Measurements from ENCODE around the gene CFAP77. TPM values are rescaled to one million over a fixed set of nuclear protein-coding genes. Genes with fewer than 3 reads are reported as not detected.

Gene CFAP77
- total RNA-seq, 2 experiments from 2014 or later: not detected

GRCh38 chr9:132507670-132508469 is 97.9 kb downstream of the CFAP77 start:
- Mint-ChIP-seq H3K9me3 (ENCODE audit: low read depth) (no peaks in the 10 kb centered on the region), H3K27me3 (peaks cover 3% of the 10 kb centered on the region), H3K4me1 (peaks cover 3% of the 10 kb centered on the region), H3K4me3 (no peak overlapping the region), H3K27ac (no peak overlapping the region), H3K36me3 (ENCODE audit: low read depth) (no peaks in the 10 kb centered on the region)
- peak; percentile 82 for DNase-seq
- POLR2A ChIA-PET: no interaction called here
- peak; percentile 68 for ATAC-seq
- intact Hi-C loops (cut with DNase I, micrococcal nuclease): loop anchor here (1.0 to 5.0 kb wide), 6 partner anchors 67 to 464 kb away; partner anchors contain the start of gene CFAP77 (in 1 of the 2)
- CTCF ChIA-PET: interaction anchor here (0.7 to 2.1 kb wide), 17 partner anchors 8 to 435 kb away, joined by 3 to 14 read pairs (median 3); no protein-coding TSS in a partner anchor

GRCh38 chr9:132509928-132510874 is 100.2 kb downstream of the CFAP77 start:
- intact Hi-C loops (cut with DNase I, micrococcal nuclease): loop anchor here in 1 of 2 experiments (5.0 kb wide), 2 partner anchors 67 to 98 kb away; partner anchors contain the start of gene CFAP77
- no peak overlapping the region for H3K27ac Mint-ChIP-seq
- DNase-seq (no peak), ATAC-seq (no peak)
- no peaks in the 10 kb centered on the region for H3K9me3 Mint-ChIP-seq (ENCODE audit: low read depth)
- H3K27me3 Mint-ChIP-seq: peaks cover 7% of the 10 kb centered on the region
- H3K4me1 Mint-ChIP-seq: peaks cover 3% of the 10 kb centered on the region
- CTCF ChIA-PET: interaction anchor here (0.9 kb wide), 1 partner anchor 387 kb away, joined by 3 read pairs; no protein-coding TSS in a partner anchor
- no peaks in the 10 kb centered on the region for H3K36me3 Mint-ChIP-seq (ENCODE audit: low read depth)
- no peak overlapping the region for H3K4me3 Mint-ChIP-seq
- POLR2A ChIA-PET: no interaction called here

DNA sequence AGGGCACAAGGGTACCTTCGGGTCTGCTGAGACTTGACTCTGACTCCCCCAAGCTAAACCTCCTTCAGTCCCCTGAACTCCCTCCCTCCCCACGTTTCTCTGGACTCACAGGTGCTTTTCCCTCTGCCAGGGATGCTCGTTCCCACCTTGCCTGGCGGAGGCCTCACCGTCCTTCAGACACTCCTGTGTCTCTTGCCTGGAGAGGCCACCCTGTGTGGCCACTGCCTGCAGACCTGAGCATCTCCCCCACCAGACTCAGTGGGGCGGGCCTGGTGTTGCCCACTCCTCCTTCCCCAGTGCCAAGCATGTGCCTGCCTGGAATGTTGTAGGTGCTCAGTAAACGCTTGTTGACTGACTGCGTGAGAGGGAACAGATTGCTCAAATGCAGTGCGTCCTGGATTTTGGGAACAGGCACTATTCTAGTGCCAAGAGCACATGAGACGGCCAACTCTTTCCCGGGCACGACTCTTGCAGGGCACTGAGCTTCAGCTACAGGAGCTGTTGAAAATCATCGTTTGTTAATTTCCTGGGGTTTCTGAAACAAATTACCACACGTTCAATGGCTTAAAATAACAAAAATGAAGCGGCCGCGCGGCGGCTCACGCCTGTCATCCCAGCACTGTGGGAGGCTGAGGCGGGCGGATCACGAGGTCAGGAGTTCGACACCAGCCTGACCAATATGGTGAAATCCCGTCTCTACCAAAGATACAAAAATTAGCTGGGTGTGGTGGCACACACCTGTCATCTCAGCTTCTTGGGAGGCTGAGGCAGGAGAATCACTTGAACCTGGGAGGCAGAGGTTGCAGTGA is 101.4 kb downstream of the CFAP77 start:
- no peak for DNase-seq
- CTCF ChIA-PET: interaction anchor here (1.0 kb wide), 1 partner anchor 63 kb away, joined by 3 read pairs; no protein-coding TSS in a partner anchor
- H3K4me3 Mint-ChIP-seq: no peak overlapping the region

DNA sequence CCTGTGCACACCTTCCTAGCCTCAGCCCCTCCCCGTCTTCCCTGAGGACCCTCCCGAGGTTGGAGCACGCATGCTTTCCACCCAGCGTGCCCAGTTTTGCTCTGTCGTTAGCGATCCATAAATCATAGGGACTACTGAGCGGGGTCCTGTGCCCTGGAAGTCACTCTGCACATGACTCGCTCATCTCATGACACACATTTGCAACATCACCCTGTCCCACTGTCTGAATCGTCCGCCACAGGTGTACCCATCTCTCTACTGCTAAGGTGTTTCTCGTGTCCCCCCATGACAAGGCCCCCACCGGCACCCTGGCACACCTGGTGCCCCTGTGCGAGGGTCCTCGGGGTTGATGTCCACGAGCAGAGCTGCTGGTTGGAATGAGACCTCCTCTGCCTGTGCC is 103.4 kb downstream of the CFAP77 start:
- peaks cover 7% of the 10 kb centered on the region for H3K27me3 Mint-ChIP-seq
- no peaks in the 10 kb centered on the region for H3K4me1 Mint-ChIP-seq
- CTCF ChIA-PET: no interaction called here

More for the DNA sequence above, 101.4 kb downstream of the CFAP77 start:
- no peak overlapping the region for H3K27ac Mint-ChIP-seq
- POLR2A ChIA-PET: no interaction called here
- H3K9me3 Mint-ChIP-seq (ENCODE audit: low read depth): no peaks in the 10 kb centered on the region
- intact Hi-C loops (cut with DNase I, micrococcal nuclease): no loop called here
- H3K36me3 Mint-ChIP-seq (ENCODE audit: low read depth): no peaks in the 10 kb centered on the region
- H3K4me1 Mint-ChIP-seq: peaks cover 3% of the 10 kb centered on the region
- H3K27me3 Mint-ChIP-seq: peaks cover 7% of the 10 kb centered on the region
- ATAC-seq: no peak

GRCh38 chr9:132514011-132514744 is 104.2 kb downstream of the CFAP77 start:
- ChIA-PET POLR2A (no interaction called here), CTCF (no interaction called here)
- intact Hi-C loops (cut with DNase I, micrococcal nuclease): no loop called here
- Mint-ChIP-seq H3K27ac (no peak overlapping the region), H3K27me3 (peaks cover 7% of the 10 kb centered on the region), H3K36me3 (ENCODE audit: low read depth) (no peaks in the 10 kb centered on the region), H3K4me1 (no peaks in the 10 kb centered on the region), H3K9me3 (ENCODE audit: low read depth) (no peaks in the 10 kb centered on the region), H3K4me3 (no peak overlapping the region)
- no peak for ATAC-seq
- no peak for DNase-seq

More for the DNA sequence above, 103.4 kb downstream of the CFAP77 start:
- H3K27ac Mint-ChIP-seq: no peak overlapping the region
- H3K36me3 Mint-ChIP-seq (ENCODE audit: low read depth): no peaks in the 10 kb centered on the region
- DNase-seq (no peak), ATAC-seq (no peak)
- POLR2A ChIA-PET: no interaction called here
- intact Hi-C loops (cut with DNase I, micrococcal nuclease): no loop called here
- no peaks in the 10 kb centered on the region for H3K9me3 Mint-ChIP-seq (ENCODE audit: low read depth)
- no peak overlapping the region for H3K4me3 Mint-ChIP-seq

DNA sequence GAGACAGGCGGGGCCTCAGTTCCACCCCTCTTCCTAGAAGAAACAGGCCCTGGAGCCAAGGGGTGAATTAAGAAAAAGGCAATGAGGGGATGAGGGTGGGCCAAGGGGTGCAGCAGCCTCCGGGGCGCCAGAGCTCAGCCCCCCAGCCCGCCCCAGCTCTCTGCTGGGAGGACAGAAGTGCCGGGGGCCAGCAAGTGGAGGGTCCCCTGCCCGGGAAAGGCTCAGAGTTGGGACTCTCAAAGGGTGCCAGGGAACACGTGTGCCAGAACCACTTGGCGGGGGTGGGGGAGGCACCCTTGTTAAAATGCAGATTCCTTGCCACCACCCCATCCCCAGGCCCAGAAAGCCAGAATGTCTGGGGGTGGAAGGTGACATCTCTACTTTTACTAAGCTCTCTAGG is 104.8 kb downstream of the CFAP77 start:
- intact Hi-C loops (cut with DNase I, micrococcal nuclease): no loop called here
- no peaks in the 10 kb centered on the region for H3K4me1 Mint-ChIP-seq
- no peak overlapping the region for H3K27ac Mint-ChIP-seq
- no peak for ATAC-seq
- no peak overlapping the region for H3K4me3 Mint-ChIP-seq
- no peak for DNase-seq
- CTCF ChIA-PET: no interaction called here
- H3K36me3 Mint-ChIP-seq (ENCODE audit: low read depth): no peaks in the 10 kb centered on the region
- H3K27me3 Mint-ChIP-seq: peaks cover 7% of the 10 kb centered on the region
- POLR2A ChIA-PET: no interaction called here
- no peaks in the 10 kb centered on the region for H3K9me3 Mint-ChIP-seq (ENCODE audit: low read depth)

- intact Hi-C loops (cut with DNase I, micrococcal nuclease): no loop called here
- H3K9me3 Mint-ChIP-seq (ENCODE audit: low read depth): no peaks in the 10 kb centered on the region
- no peaks in the 10 kb centered on the region for H3K4me1 Mint-ChIP-seq
- DNase-seq (no peak), ATAC-seq (no peak)
- no peak overlapping the region for H3K4me3 Mint-ChIP-seq
- CTCF ChIA-PET: no interaction called here
- H3K36me3 Mint-ChIP-seq (ENCODE audit: low read depth): no peaks in the 10 kb centered on the region
- POLR2A ChIA-PET: interaction anchor here (0.6 kb wide), 1 partner anchor 32 kb away, joined by 3 read pairs; no protein-coding TSS in a partner anchor
- H3K27me3 Mint-ChIP-seq: peaks cover 9% of the 10 kb centered on the region
- H3K27ac Mint-ChIP-seq: no peak overlapping the region
Measured at GRCh38 chr9:132516301-132516700, 106.3 kb downstream of the CFAP77 start.

- peaks cover 9% of the 10 kb centered on the region for H3K27me3 Mint-ChIP-seq
- H3K4me1 Mint-ChIP-seq: no peaks in the 10 kb centered on the region
- H3K27ac Mint-ChIP-seq: no peak overlapping the region
- DNase-seq (no peak), ATAC-seq (no peak)
- ChIA-PET POLR2A (interaction anchor here (0.6 kb wide), 1 partner anchor 32 kb away, joined by 3 read pairs; no protein-coding TSS in a partner anchor), CTCF (interaction anchor here (0.6 kb wide), 1 partner anchor 187 kb away, joined by 3 read pairs; no protein-coding TSS in a partner anchor)
- H3K36me3 Mint-ChIP-seq (ENCODE audit: low read depth): no peaks in the 10 kb centered on the region
- H3K9me3 Mint-ChIP-seq (ENCODE audit: low read depth): no peaks in the 10 kb centered on the region
- no peak overlapping the region for H3K4me3 Mint-ChIP-seq
- intact Hi-C loops (cut with DNase I, micrococcal nuclease): no loop called here
Measured at GRCh38 chr9:132516911-132517310, 106.9 kb downstream of the CFAP77 start.

GRCh38 chr9:132517815-132518550 is 108.0 kb downstream of the CFAP77 start:
- DNase-seq (no peak), ATAC-seq (no peak)
- H3K9me3 Mint-ChIP-seq (ENCODE audit: low read depth): no peaks in the 10 kb centered on the region
- no peaks in the 10 kb centered on the region for H3K36me3 Mint-ChIP-seq (ENCODE audit: low read depth)
- H3K4me3 Mint-ChIP-seq: no peak overlapping the region
- H3K27ac Mint-ChIP-seq: no peak overlapping the region
- no peaks in the 10 kb centered on the region for H3K4me1 Mint-ChIP-seq
- intact Hi-C loops (cut with DNase I, micrococcal nuclease): no loop called here
- CTCF ChIA-PET: interaction anchor here (0.6 to 0.7 kb wide), 2 partner anchors 30 to 171 kb away, joined by 3 read pairs; no protein-coding TSS in a partner anchor
- POLR2A ChIA-PET: no interaction called here
- peaks cover 9% of the 10 kb centered on the region for H3K27me3 Mint-ChIP-seq

DNA sequence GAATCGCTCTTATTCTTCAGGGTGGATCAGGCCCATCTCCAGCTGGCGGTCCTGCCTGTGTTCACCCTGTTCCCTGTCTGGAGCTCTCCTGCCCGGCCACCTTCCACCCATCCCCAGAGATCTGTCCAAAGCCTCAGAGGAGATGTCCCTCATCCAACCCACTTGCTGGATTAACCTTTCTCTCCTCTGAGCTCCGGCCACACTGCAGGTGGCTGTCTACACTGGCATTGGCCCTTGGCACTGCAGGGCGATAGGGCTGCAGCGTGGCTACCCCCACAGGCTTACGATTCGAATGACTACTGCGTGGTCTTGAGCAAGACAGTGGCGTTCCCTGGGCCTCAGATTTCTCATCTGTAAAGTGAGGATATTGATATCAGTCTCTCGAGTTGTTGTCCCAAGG is 108.6 kb downstream of the CFAP77 start:
- intact Hi-C loops (cut with DNase I, micrococcal nuclease): no loop called here
- CTCF ChIA-PET: interaction anchor here (0.6 kb wide), 1 partner anchor 31 kb away, joined by 3 read pairs; no protein-coding TSS in a partner anchor
- POLR2A ChIA-PET: no interaction called here
- ATAC-seq (no peak), DNase-seq (no peak)
- no peaks in the 10 kb centered on the region for H3K36me3 Mint-ChIP-seq (ENCODE audit: low read depth)
- no peaks in the 10 kb centered on the region for H3K9me3 Mint-ChIP-seq (ENCODE audit: low read depth)
- no peak overlapping the region for H3K27ac Mint-ChIP-seq
- H3K4me3 Mint-ChIP-seq: no peak overlapping the region
- H3K4me1 Mint-ChIP-seq: no peaks in the 10 kb centered on the region
- peaks cover 8% of the 10 kb centered on the region for H3K27me3 Mint-ChIP-seq
